Common myeloid progenitor, CD34-positive (primary cell): ENCODE measurements around the gene FAM25G.
"Not testable (repeated sequence)": the region's sequence is repeated elsewhere in the genome, so short reads cannot be mapped to it uniquely, and the experiment has no call there.

Source experiments
- CTCF ChIA-PET: fragments of 350-600 bp; sonication (Branson Sonifier 250); formaldehyde crosslinking; loops from one replicate; lab custom pipeline; 2021; ENCODE audit warnings: antibody characterized with exemption; lab: Charles Lee
- POLR2A ChIA-PET: fragments of 350-600 bp; sonication (Branson Sonifier 250); formaldehyde crosslinking; loops from one replicate; lab custom pipeline; 2021; ENCODE audit warnings: antibody characterized with exemption; lab: Charles Lee
- DNase-seq, 3 donors: peaks; one replicate each; pipeline versions ENCODE4 v3.0.0 to v3.0.0-alpha.2; 2013
- H3K27ac ChIP-seq, 2 experiments: 1 replicate in 1 of 2; 2 replicates in 1 of 2; pipeline ENCODE4 v1.7.0; 2013; ENCODE audit warnings: inconsistent platforms in 2 of 2, low read length in 2 of 2, mild to moderate bottlenecking in 2 of 2, low read depth in 1 of 2, moderate library complexity in 1 of 2; ENCODE audit not compliant: severe bottlenecking in 2 of 2, insufficient read depth in 1 of 2, poor library complexity in 1 of 2
- H3K27me3 ChIP-seq, 5 experiments: replicated peaks in 2 of 5; 1 replicate in 3 of 5; 2 replicates in 2 of 5; pipeline versions ENCODE4 v1.6.1 to v1.7.0; 2013; ENCODE audit warnings: low read length in 4 of 5, mild to moderate bottlenecking in 2 of 5, moderate library complexity in 2 of 5, inconsistent platforms in 1 of 5; ENCODE audit not compliant: insufficient read depth in 5 of 5, control insufficient read depth in 4 of 5
- H3K36me3 ChIP-seq, 4 experiments: 1 replicate in 2 of 4; 2 replicates in 2 of 4; pipeline versions ENCODE4 v1.6.1 to v1.7.0; 2013; ENCODE audit warnings: low read length in 3 of 4, control low read depth in 1 of 4, mild to moderate bottlenecking in 1 of 4; ENCODE audit not compliant: control insufficient read depth in 4 of 4, insufficient read depth in 4 of 4
- H3K4me1 ChIP-seq, 4 experiments: 1 replicate in 3 of 4; 2 replicates in 1 of 4; pipeline versions ENCODE4 v1.6.1 to v1.7.1; 2013; ENCODE audit warnings: low read length in 3 of 4, mild to moderate bottlenecking in 3 of 4, control low read depth in 1 of 4, inconsistent platforms in 1 of 4, moderate library complexity in 1 of 4; ENCODE audit not compliant: control insufficient read depth in 4 of 4, insufficient read depth in 4 of 4; ENCODE audit errors: control extremely low read depth in 1 of 4
- H3K4me3 ChIP-seq, 7 experiments: 1 replicate in 4 of 7; 2 replicates in 3 of 7; pipeline versions ENCODE4 v1.5.1 to v1.7.0; 2013; ENCODE audit warnings: mild to moderate bottlenecking in 7 of 7, low read length in 6 of 7, moderate library complexity in 6 of 7, inconsistent platforms in 2 of 7, low read depth in 2 of 7, control low read depth in 1 of 7; ENCODE audit not compliant: insufficient read depth in 4 of 7, control insufficient read depth in 1 of 7; ENCODE audit errors: extremely low read depth in 1 of 7
- H3K9me3 ChIP-seq, 5 experiments: 1 replicate in 4 of 5; 2 replicates in 1 of 5; pipeline versions ENCODE4 v1.6.1 to v1.7.1; 2013; ENCODE audit warnings: low read length in 4 of 5, mild to moderate bottlenecking in 2 of 5, inconsistent platforms in 1 of 5, low read depth in 1 of 5, moderate library complexity in 1 of 5; ENCODE audit not compliant: control insufficient read depth in 4 of 5, insufficient read depth in 2 of 5; ENCODE audit errors: control extremely low read depth in 1 of 5
- WGBS: methylation state at CpG from one replicate; pipeline ENCODE4 v1.1.5; 2013; ENCODE audit not compliant: insufficient coverage; 5-methylcytosine and 5-hydroxymethylcytosine counted together

Gene FAM25G

GRCh38 chr10:47467458-47467857, 24.0 kb downstream of the FAM25G start:
- H3K27ac ChIP-seq, H3K4me1 ChIP-seq, CTCF ChIA-PET, H3K4me3 ChIP-seq, DNase-seq, H3K9me3 ChIP-seq, H3K36me3 ChIP-seq, H3K27me3 ChIP-seq, POLR2A ChIA-PET: not testable (repeated sequence)
- WGBS: 70% methylated on average over 2 of the region's 5 CpGs

- H3K27ac ChIP-seq, H3K27me3 ChIP-seq, H3K9me3 ChIP-seq, H3K4me3 ChIP-seq, H3K4me1 ChIP-seq, H3K36me3 ChIP-seq, POLR2A ChIA-PET, CTCF ChIA-PET, DNase-seq: not testable (repeated sequence)
- 99% methylated on average over 7 of the region's 14 CpGs for WGBS
Observed at GRCh38 chr10:47465216-47465917, 26.1 kb downstream of the FAM25G start.

DNA sequence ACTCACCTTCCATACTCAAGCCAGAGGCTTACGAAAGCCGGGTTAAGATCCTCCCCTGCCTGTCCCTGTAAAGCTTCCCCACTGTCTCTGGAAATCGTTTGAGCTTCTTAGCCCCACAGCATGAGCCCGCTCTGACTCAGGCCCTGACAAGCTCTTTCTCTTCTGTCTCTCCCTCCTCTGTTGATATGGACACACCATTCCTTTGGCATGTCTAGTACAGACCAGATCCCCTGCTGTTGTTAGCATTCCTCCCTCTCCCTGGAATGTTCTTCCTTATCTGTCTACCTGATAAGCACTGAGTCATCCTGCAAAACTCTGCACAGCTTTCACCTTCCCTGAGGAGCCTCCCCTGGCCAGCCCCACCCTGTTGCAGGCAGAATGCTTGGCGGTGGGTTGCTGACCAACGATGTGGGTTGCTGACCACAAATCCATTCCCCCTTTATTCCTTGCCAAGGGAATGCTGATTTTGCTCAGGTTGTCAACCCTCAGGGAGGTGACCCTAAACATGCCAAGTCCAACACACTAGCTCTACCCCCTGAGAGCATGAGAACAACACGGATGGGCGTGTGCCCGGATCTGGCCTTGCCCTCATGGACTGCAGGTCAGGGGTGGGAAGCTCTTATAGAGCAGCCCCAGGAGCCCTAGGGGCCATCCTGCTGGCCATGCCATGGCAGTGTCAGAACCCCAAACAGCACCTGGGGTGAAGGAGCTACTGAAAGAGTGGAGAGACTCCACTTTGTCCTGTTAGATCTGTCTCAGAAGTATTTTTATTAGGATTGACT, 28.7 kb downstream of the FAM25G start:
- CTCF ChIA-PET, H3K9me3 ChIP-seq, H3K27ac ChIP-seq, H3K36me3 ChIP-seq, POLR2A ChIA-PET, H3K27me3 ChIP-seq, DNase-seq, H3K4me3 ChIP-seq, H3K4me1 ChIP-seq: not testable (repeated sequence)
- WGBS: no CpG with 5 or more reads among the region's 9 CpGs

DNA sequence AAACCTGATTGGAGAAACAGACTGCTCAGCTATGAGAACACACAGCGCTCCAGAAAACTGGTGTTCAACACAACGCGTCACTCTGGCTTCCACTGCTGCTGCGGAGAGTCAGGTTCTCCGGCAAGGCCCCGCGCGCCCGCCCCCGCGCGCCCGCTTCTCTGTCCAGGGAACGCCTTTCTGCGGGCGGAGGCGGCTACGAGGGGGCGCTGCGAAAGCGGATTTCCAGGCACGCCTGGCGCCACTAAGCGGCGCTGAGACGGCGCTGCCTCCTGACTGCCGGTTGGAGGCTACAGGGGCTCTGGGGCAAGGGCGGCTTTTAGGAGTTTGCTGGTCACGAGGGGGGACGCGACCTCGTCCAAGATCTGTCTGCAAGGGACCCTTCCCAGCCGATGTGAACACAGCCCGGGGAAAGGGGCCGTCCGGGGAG, 30.2 kb downstream of the FAM25G start:
- H3K36me3 ChIP-seq, H3K27me3 ChIP-seq, H3K4me1 ChIP-seq, H3K9me3 ChIP-seq, POLR2A ChIA-PET, CTCF ChIA-PET, H3K27ac ChIP-seq: not testable (repeated sequence)
- 2% methylated on average over 12 of the region's 37 CpGs for WGBS
- peak overlapping the region in 3 of 7 experiments; percentile 13 to 58 (median 42) for H3K4me3 ChIP-seq
- DNase-seq: peak; percentile 29 to 73 (median 63)

- Histone ChIP-seq H3K36me3 (no peaks in the 10 kb centered on the region), H3K9me3 (no peaks in the 10 kb centered on the region), H3K4me1 (peaks cover 0 to 25% (median 17%) of the 10 kb centered on the region in 4 experiments), H3K4me3 (no peak overlapping the region), H3K27me3 (no peaks in the 10 kb centered on the region), H3K27ac (no peak overlapping the region)
- POLR2A ChIA-PET: no interaction called here
- no peak for DNase-seq
- WGBS: 100% methylated on average over 2 of the region's 4 CpGs
- CTCF ChIA-PET: no interaction called here
Observed at GRCh38 chr10:47458466-47459154, 32.9 kb downstream of the FAM25G start.

DNA sequence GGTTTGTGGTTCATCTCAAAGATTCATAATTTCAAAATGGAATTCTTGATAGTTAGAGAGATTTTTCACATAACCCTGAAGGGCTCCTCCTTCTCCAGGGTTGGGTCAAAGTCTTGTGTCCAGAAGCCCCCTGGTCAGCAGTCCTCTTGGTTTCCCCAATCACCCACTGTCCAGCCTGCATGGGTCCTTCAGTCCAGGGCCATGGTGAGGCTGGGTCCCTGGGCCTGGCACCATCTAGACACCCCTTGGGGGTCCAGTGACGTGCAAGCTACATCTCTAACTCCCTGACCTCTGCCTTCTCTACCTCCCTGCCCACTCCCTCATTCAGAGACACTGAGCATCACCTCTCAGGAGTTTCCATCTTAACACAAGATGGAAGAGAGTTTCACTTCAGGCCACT, 33.7 kb downstream of the FAM25G start:
- Histone ChIP-seq H3K4me3 (no peak overlapping the region), H3K9me3 (no peaks in the 10 kb centered on the region), H3K36me3 (no peaks in the 10 kb centered on the region), H3K27me3 (no peaks in the 10 kb centered on the region), H3K27ac (no peak overlapping the region), H3K4me1 (peaks cover 0 to 33% (median 21%) of the 10 kb centered on the region in 4 experiments)
- 100% methylated on average over 1 of the region's 1 CpG for WGBS
- POLR2A ChIA-PET: no interaction called here
- CTCF ChIA-PET: no interaction called here
- no peak for DNase-seq

- Histone ChIP-seq H3K4me1 (peaks cover 0 to 37% (median 24%) of the 10 kb centered on the region in 4 experiments), H3K27me3 (no peaks in the 10 kb centered on the region), H3K36me3 (no peaks in the 10 kb centered on the region), H3K4me3 (no peak overlapping the region), H3K9me3 (no peaks in the 10 kb centered on the region), H3K27ac (no peak overlapping the region)
- ChIA-PET POLR2A (no interaction called here), CTCF (no interaction called here)
- WGBS: 100% methylated on average over 1 of the region's 1 CpG
- no peak for DNase-seq
Observed at GRCh38 chr10:47457528-47457820, 34.0 kb downstream of the FAM25G start.
